Measurements from ENCODE around the gene DNAJB1.
A peak's percentile ranks its signal among the peaks of the same experiment; 100 is the strongest.
"Not testable (repeated sequence)": the region's sequence is repeated elsewhere in the genome, so short reads cannot be mapped to it uniquely, and the experiment has no call there.

Gene DNAJB1

DNA sequence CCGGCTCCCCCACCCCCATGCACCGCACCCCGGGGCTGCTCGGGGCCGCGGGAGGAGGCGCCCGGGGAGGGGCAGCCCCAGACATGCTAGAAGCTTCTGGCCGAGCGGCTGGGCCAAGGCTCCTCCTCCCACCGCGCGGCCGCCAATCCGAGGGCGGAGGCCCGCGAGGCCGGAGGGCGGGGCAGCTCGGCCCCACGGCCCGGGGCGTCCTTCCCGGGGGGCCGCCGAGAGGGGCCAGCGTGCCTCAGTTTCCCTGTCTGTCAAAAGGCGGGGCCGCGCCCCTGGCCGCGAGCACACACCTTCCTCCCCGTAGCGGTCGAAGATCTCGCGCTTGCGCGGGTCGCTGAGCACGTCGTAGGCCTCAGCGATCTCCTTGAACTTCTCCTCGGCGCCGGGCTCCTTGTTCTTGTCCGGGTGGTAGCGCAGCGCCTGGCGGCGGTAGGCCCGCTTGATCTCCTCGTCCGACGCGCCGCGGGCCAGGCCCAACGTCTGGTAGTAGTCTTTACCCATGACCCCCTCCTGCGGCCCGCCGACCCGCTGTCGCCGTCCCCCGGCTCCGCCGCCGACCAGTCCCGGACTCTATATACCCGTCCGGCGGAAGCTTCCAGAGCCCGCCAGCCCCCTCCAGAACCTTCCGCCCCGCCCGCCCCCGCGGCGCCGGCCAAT, at the start of gene DNAJB1:
Gene DNAJB1 (minus strand): TSS at position 558 of the 666 bp plus-strand sequence. CDS start 48 bp downstream, at position 510.
- Mint-ChIP-seq H3K27ac (peak within 1 kb of the TSS; percentile 99), H3K4me1 (peaks cover 41 to 75% of the 10 kb centered on the region in 2 donors), H3K4me3 (peak within 1 kb of the TSS; percentile 94 to 95), H3K9me3 (no peaks in the 10 kb centered on the region), H3K27me3 (no peaks in the 10 kb centered on the region), H3K36me3 (peaks cover 30 to 41% of the 10 kb centered on the region in 2 donors)
- ATAC-seq (replicated peaks) (peak; percentile 71 to 77), DNase-seq (peak; percentile 77)

DNA sequence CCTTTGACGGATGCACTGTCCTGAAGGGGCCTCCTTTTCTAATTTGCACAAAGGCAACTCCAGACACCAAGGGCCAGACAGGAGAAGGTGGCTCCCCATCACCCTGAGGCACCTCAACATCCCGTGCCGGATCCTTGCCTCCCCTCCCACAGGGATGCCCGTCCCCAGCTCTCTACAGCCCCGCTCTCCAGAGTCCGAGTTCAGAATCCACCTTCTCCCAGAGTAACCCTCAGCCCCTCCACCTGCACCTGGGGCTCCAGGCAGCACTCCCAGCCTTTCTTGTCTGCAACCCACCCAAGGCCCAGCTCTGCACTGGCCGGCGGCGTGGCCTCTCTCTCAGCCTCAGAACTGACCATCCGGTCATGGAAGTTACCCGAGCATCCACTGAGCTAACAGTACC, 48.9 kb upstream of the DNAJB1 start:
- Mint-ChIP-seq H3K27me3 (no peaks in the 10 kb centered on the region), H3K27ac (peak overlapping the region; percentile 86), H3K4me1 (peaks cover 34 to 67% of the 10 kb centered on the region in 2 donors), H3K4me3 (no peak overlapping the region), H3K36me3 (peaks cover 34 to 46% of the 10 kb centered on the region in 2 donors), H3K9me3 (no peaks in the 10 kb centered on the region)
- DNase-seq (no peak), ATAC-seq (replicated peaks) (no peak)

DNA sequence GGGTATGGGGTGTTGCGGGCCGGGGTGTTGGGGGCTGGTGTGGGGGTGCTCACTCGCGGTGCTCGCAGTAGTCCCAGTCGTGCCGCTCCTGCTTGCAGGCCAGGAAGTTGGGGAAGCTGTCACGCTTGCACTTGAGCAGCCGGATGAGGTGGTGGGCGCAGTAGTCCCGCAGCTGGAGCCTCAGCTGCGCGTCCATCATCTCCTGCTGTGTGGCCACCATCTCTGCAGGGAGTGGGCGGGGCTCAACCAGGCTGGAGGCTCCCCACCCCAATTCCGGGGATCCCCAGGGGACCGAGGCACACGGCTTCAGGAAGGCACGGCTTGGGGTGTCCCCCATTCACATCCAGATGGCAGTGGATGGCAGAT, 48.5 kb upstream of the DNAJB1 start:
- no peak for ATAC-seq (replicated peaks)
- Mint-ChIP-seq H3K4me3 (no peak overlapping the region), H3K36me3 (peaks cover 32 to 46% of the 10 kb centered on the region in 2 donors), H3K9me3 (no peaks in the 10 kb centered on the region), H3K4me1 (peaks cover 37 to 68% of the 10 kb centered on the region in 2 donors), H3K27me3 (no peaks in the 10 kb centered on the region), H3K27ac (no peak overlapping the region)
- DNase-seq, result no peak

GRCh38 chr19:14565765-14566711, 47.8 kb upstream of the DNAJB1 start:
- Mint-ChIP-seq H3K27ac (no peak overlapping the region), H3K36me3 (peaks cover 30 to 43% of the 10 kb centered on the region in 2 donors), H3K27me3 (no peaks in the 10 kb centered on the region), H3K4me1 (peaks cover 35 to 66% of the 10 kb centered on the region in 2 donors), H3K4me3 (no peak overlapping the region), H3K9me3 (no peaks in the 10 kb centered on the region)
- ATAC-seq (replicated peaks) (no peak), DNase-seq (no peak)

DNA sequence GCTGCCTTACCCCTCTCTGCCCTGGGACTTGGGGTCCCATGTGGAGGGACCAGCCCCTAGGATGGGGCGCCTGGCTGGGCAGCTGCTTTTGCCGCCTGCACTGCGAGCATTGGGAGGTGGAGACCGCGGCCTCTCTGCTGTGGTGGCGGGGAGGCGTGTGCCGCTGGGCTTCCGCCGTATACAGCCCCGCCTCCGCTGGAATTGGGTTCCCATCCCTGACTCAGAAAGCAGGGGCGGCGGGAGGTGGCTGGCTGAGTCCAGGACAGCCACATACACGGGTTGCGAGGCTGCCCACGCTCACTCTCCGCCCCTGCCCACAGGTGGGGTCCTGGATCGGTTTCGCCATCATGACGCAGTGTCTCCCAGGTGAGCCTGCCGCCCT, 47.1 kb upstream of the DNAJB1 start:
- no peak overlapping the region for H3K4me3 Mint-ChIP-seq
- H3K9me3 Mint-ChIP-seq, result no peaks in the 10 kb centered on the region
- peaks cover 35 to 63% of the 10 kb centered on the region in 2 donors for H3K4me1 Mint-ChIP-seq
- ATAC-seq (replicated peaks) (no peak), DNase-seq (no peak)
- peaks cover 32 to 43% of the 10 kb centered on the region in 2 donors for H3K36me3 Mint-ChIP-seq
- no peaks in the 10 kb centered on the region for H3K27me3 Mint-ChIP-seq
- peak overlapping the region; percentile 85 for H3K27ac Mint-ChIP-seq

DNA sequence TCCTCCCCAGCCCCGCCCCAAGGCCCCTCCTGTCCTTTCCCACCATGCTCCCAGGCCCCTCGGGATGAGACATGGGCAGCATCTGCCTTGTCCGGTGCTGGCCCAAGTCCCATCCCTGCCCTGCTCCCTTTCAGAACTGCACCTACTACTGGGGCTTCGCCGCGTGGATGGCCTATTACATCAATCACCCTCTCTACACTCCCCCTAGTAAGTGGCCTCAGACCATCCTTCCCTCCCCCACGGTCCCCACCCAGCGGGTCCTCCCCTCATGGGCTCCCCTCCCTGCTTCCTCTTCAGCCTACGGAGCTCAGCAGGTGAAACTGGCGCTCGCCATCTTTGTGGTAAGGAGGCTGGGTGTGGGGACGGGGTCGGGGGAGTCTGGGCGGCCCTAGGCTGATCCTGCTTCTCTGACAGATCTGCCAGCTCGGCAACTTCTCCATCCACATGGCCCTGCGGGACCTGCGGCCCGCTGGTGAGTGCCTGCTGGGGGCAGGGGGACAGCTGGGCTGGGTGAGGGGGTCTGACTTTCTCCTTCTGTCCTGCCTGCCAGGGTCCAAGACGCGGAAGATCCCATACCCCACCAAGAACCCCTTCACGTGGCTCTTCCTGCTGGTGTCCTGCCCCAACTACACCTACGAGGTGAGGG, 46.6 kb upstream of the DNAJB1 start:
- H3K9me3 Mint-ChIP-seq; ATAC-seq (replicated peaks); DNase-seq; H3K4me3 Mint-ChIP-seq; H3K27me3 Mint-ChIP-seq: not testable (repeated sequence)
- Mint-ChIP-seq H3K4me1 (peaks cover 34 to 62% of the 10 kb centered on the region in 2 donors), H3K27ac (peak overlapping the region; percentile 85), H3K36me3 (peaks cover 32 to 43% of the 10 kb centered on the region in 2 donors)

- Mint-ChIP-seq H3K36me3 (peaks cover 32 to 43% of the 10 kb centered on the region in 2 donors), H3K4me3 (no peak overlapping the region), H3K27ac (no peak overlapping the region), H3K9me3 (no peaks in the 10 kb centered on the region), H3K27me3 (no peaks in the 10 kb centered on the region), H3K4me1 (peaks cover 33 to 55% of the 10 kb centered on the region in 2 donors)
- ATAC-seq (replicated peaks) (peak; percentile 38 to 48), DNase-seq (no peak)
These were observed 45.9 kb upstream of the DNAJB1 start for GRCh38 chr19:14563989-14564651.

- ATAC-seq (replicated peaks) (no peak), DNase-seq (no peak)
- Mint-ChIP-seq H3K27me3 (no peaks in the 10 kb centered on the region), H3K27ac (no peak overlapping the region), H3K9me3 (no peaks in the 10 kb centered on the region), H3K36me3 (peaks cover 30 to 39% of the 10 kb centered on the region in 2 donors), H3K4me3 (no peak overlapping the region), H3K4me1 (peaks cover 31 to 52% of the 10 kb centered on the region in 2 donors)
These were observed 45.4 kb upstream of the DNAJB1 start for GRCh38 chr19:14563590-14563926.

GRCh38 chr19:14562660-14563589, 44.7 kb upstream of the DNAJB1 start:
- Mint-ChIP-seq H3K27me3 (no peaks in the 10 kb centered on the region), H3K27ac (peak overlapping the region; percentile 20), H3K9me3 (no peaks in the 10 kb centered on the region), H3K4me1 (peaks cover 27 to 50% of the 10 kb centered on the region in 2 donors), H3K36me3 (peaks cover 26 to 36% of the 10 kb centered on the region in 2 donors), H3K4me3 (no peak overlapping the region)
- ATAC-seq (replicated peaks) (no peak), DNase-seq (no peak)

DNA sequence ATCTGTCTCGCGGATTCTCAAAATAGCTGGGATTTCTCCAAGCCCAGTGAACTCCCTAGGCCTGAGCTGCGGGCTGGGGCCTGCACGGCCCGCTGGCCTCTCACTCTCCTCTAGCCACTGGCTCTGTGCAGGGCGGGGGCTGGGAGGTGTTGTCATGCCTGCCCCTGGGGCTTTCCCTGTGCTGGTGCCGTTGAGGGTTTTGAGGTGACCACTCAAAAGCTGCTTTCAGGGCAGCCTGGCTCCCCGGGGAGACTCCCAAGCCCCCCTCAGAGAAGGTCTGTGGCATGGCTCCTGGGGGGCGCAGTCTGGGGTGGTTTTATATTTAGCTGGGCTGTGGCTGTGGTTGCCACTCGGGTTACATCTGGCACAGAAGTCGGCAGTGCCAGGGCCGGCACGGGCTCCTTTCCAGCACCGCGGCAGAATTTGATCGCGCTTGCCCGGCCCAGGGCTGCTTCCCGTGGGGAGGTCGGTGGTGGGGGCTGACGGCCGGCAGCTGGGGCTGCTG, 43.7 kb upstream of the DNAJB1 start:
- H3K4me1 Mint-ChIP-seq, result peaks cover 20 to 40% of the 10 kb centered on the region in 2 donors
- no peaks in the 10 kb centered on the region for H3K27me3 Mint-ChIP-seq
- H3K36me3 Mint-ChIP-seq, result peaks cover 17 to 26% of the 10 kb centered on the region in 2 donors
- H3K9me3 Mint-ChIP-seq, result no peaks in the 10 kb centered on the region
- no peak for DNase-seq
- peak overlapping the region; percentile 16 to 29 for H3K4me3 Mint-ChIP-seq
- ATAC-seq (replicated peaks), result peak; percentile 55 to 76
- peak overlapping the region; percentile 83 for H3K27ac Mint-ChIP-seq

- Mint-ChIP-seq H3K36me3 (peaks cover 17 to 30% of the 10 kb centered on the region in 2 donors), H3K27ac (no peak overlapping the region), H3K9me3 (no peaks in the 10 kb centered on the region), H3K4me1 (peaks cover 26 to 47% of the 10 kb centered on the region in 2 donors), H3K27me3 (no peaks in the 10 kb centered on the region), H3K4me3 (no peak overlapping the region)
- ATAC-seq (replicated peaks) (no peak), DNase-seq (no peak)
These were observed 43.1 kb upstream of the DNAJB1 start for GRCh38 chr19:14561249-14561648.

- no peak for DNase-seq
- Mint-ChIP-seq H3K36me3 (peaks cover 16 to 30% of the 10 kb centered on the region in 2 donors), H3K27ac (peak overlapping the region; percentile 74), H3K27me3 (no peaks in the 10 kb centered on the region), H3K4me3 (no peak overlapping the region), H3K9me3 (no peaks in the 10 kb centered on the region), H3K4me1 (peaks cover 30 to 52% of the 10 kb centered on the region in 2 donors)
- no peak for ATAC-seq (replicated peaks)
These were observed 42.5 kb upstream of the DNAJB1 start for GRCh38 chr19:14560776-14561108.
